ENCODE measurements around the gene SLC29A3.
"Not testable (repeated sequence)": the region's sequence is repeated elsewhere in the genome, so short reads cannot be mapped to it uniquely, and the experiment has no call there.

SLC29A3 gene

DNA sequence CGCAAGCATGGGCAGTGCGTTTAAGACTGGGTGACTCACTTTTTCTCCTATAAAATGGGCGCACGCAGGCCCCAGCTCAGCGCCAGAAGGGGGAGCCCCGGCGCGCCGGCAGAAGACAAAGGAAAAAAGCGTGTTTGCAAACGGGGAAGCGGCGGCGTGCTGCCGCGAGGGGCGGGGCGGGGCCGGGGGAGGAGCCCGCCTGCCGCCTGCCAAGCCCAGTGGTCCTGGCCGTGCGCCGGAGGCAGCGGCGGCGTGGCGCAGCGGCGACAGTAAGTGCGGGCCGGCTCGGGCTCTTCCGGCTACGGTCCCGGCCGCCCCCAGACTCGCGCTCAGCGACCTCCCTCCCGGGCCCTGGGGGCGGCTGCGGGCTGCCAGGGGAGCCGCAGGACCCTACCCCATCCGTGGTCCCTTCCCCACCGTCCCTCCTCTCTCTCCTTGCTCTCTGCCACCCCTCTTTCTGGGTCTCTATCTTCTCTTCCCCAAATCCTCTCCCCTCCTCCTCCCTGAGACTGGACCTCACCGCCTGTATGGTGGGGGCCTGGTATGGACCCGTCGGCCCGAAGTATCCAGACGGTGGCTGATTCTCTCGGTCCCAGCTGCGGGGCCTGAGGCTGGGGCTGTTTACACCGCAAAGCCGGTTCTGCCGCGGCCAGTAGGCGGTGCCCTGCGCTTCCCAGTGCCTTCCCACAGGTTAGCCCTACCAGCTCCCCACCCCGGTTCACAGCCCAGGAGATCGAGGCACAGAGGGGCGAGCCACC, at the start of gene SLC29A3:
TSS of gene SLC29A3 (plus strand) at position 218 of the 758 bp plus-strand sequence. CDS start at position 269, 51 bp downstream.
- peak; percentile 81 for DNase-seq

GRCh38 chr10:71269301-71270288, 49.5 kb upstream of the SLC29A3 start:
- no peak for DNase-seq

DNA sequence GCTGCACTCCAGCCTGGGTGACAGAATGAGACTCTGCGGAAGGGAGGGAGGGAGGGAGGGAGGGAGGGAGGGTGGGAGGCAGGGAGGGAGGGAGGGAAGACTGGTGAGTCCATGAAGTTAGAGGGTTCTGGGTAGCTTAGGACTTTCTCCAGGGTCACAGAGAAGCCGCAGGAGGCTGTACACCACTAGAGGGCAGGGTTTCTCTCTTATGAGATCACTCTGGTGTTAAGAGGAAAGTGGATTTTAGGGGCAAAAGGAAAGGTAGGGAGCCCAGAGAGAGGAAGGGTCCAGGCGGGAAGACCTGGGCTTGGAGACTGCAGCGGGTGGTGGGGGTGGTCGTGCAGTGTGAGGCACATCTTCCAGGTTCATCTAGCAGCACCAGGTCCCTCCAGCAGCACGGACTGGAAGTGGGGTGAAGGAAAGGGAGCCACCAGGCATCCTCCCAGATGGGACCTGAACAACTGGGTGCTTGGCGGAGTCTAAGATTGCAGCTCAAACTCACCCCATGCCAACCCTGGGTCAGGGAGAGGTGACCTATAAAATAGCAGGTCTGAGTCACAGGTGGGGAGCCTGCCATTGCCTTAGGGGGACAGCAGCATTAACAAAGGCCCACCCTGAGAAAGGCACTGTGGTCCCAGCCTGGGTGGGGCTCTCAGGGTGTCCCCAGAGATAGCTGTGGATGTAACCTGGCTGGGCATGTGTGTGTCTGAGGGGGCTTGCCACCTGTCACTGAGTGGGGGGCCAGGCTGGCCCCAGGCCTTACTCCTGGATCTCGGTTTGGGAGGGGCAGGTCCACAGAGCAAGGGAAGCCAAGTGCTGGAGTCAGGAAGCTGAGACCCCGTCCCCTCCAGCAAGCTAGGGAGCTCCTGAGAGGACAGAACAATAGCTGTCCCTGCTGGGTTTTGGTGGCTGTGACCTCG, 48.5 kb upstream of the SLC29A3 start:
- peak; percentile 77 for DNase-seq

DNA sequence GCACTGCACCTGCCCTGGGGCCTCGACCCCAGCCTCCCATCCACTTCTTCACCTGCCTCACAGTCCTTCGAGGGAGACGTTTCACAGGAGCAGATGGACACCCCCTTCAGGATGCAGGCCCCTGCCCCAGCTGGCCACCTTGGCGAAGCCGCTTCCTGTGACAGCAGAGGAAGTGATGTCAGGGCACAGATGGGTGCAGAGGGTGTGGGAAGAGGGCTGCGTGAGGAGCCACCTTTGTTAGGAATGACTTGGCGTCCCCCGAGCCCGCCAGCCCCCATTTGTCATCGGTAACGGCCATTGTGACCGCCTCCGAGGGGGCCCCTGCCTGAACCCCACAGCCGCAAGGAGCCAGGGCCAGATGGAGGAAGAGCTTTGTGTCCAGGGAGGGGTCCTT, 47.4 kb upstream of the SLC29A3 start:
- no peak for DNase-seq

GRCh38 chr10:71272056-71272771, 46.8 kb upstream of the SLC29A3 start:
- DNase-seq, result peak; percentile 75

GRCh38 chr10:71272974-71273373, 46.1 kb upstream of the SLC29A3 start:
- DNase-seq, result not testable (repeated sequence)

DNA sequence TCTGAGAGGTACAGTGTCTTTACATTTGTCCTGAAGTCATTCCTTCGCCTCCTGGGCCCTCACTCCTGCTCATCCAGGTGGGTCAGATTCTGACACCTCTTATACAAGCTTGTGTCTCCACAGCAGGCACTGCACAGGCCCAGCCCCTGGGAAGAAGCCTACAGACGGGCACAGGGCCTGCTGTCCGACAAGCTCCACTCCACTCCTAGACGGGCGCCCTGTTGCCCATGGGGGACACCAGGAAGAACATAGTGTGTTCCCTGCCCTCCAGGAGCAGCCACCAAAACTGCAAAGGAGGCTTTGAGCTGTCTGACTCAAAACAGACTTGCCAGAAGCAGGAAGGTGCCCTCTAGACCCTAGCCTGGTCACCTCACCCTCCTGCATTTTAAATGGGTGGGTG, 45.6 kb upstream of the SLC29A3 start:
- DNase-seq, result no peak

- no peak for DNase-seq
Measured at GRCh38 chr10:71274901-71275796, 43.9 kb upstream of the SLC29A3 start.

DNA sequence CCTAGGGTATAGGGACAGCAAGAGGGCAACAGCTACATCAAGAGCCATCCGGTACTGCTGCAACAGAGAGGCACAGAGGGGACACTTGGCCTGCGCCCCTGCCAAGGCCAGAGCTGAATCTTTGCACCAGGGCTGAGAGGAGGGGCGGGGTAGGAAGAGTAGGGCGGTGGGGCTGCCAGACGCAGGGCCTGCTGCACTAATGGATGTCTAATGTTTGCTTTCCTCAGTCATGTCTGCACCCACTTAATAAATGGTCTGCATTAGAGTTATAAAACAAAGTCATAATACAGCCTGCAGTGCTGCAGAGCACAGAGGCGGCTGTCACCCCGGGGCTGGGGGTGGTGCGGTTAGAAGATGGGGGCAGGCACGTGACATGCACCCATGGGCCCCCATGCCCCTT, 42.2 kb upstream of the SLC29A3 start:
- no peak for DNase-seq

DNA sequence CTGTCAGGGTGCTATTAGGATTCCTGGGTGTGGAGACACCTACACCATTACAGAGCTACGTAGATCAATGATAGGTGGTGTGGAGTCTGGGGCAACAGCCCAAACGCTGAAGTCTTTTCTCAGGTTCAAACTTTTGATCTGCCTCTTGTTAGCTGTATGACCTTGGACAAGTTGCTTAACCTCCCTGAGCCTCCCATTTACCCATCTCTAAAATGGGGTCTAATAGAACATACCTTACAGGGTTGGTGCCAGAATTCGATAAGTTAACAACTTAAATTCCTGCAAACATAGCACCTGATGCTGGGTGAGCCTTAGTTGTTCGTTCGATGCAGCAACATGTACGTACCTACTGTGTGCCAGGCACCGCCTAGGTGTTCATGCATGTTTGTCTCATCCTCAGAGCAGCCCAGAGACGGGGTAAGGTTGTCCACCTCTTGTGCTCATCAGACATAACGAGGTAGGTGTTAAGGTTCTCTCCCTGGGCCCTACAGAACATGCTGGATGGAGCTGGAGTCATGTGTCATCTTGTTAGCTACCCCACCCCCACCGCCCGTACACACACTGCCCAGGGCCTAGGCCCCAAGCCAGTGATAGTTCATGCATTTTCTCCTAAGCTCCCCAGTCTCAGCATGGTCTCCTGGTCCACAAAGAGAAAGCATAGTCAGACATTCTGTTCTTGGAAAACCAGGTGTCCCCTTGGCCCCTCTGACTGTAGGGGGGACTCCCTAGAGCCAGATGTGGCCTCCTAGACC, 41.0 kb upstream of the SLC29A3 start:
- no peak for DNase-seq

GRCh38 chr10:71278691-71279588, 40.1 kb upstream of the SLC29A3 start:
- DNase-seq, result no peak

DNA sequence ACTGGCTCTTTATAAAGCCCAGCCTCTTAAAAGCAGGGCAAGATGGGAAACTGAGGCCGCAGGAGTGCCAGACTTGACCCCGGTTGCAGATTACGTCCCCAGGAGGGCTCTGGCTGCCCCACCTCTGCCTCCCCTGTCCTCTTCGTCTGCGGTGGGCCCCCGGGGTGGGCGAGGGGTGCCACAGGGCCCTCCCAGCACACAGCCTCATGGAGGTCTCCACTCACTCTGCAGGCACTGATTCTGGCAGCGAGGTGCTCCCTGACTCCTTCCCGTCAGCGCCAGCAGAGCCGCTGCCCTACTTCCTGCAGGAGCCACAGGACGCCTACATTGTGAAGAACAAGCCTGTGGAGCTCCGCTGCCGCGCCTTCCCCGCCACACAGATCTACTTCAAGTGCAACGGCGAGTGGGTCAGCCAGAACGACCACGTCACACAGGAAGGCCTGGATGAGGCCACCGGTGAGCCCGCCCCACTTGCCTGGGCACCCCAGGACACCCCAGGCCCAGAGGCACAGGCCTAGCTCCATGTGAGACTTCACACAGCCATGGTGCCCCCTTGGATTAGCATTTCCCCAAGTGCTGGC, 39.4 kb upstream of the SLC29A3 start:
- DNase-seq, result no peak

- DNase-seq, result no peak
Measured at GRCh38 chr10:71280216-71280615, 38.8 kb upstream of the SLC29A3 start.

DNA sequence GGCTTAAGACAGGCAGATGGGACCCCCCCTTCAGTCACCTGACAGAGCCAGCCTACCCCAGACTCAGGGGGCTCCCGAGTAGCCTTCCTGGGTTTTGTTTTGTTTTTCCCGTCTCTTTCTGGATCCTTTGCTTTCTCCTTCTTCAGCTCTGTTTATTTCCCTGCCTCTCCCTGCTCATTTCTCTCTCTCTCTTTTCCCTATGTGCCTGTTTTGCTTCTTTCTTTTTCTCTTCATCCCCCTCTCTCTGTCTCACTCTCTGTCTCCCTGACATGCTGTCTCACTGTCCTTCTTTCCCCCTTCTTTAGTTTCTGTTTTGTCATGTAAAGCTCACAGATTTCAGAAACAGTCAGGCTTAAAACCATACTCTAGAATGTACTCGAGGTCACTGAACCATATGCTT, 38.2 kb upstream of the SLC29A3 start:
- DNase-seq, result no peak

- no peak for DNase-seq
Measured at GRCh38 chr10:71281646-71282322, 37.3 kb upstream of the SLC29A3 start.

GRCh38 chr10:71282323-71282680, 36.8 kb upstream of the SLC29A3 start:
- DNase-seq, result no peak

GRCh38 chr10:71283410-71283809, 35.6 kb upstream of the SLC29A3 start:
- no peak for DNase-seq

GRCh38 chr10:71283876-71284275, 35.2 kb upstream of the SLC29A3 start:
- no peak for DNase-seq
